Prostate gland (tissue), 2 donors: ENCODE data around the gene PHTF2.

Source experiments
- CTCF ChIP-seq, 4 experiments: fragments of 200-600 bp in 2 of 4; fragments of 450-650 bp in 2 of 4; sonication (generic) in 2 of 4; IDR thresholded peaks; 1 replicate in 3 of 4; 2 replicates in 1 of 4; pipeline ENCODE4 v1.5.1; 2016 to 2019; ENCODE audit warnings: antibody characterized with exemption in 4 of 4, mild to moderate bottlenecking in 2 of 4, moderate library complexity in 2 of 4
- POLR2AphosphoS5 ChIP-seq: sonication (generic); formaldehyde crosslinking; IDR thresholded peaks from one replicate; pipeline ENCODE4 v1.6.1; 2017; ENCODE audit warnings: antibody characterized with exemption

- TF ChIP-seq POLR2AphosphoS5 (no peak), CTCF (IDR thresholded peaks at IDR 0.05) (no peak)
Observed at GRCh38 chr7:77888998-77889397, 90.4 kb downstream of the PHTF2 start.
